ENCODE data around the gene ALDH3B1. TPM values are rescaled to one million over a fixed set of nuclear protein-coding genes. Genes with fewer than 3 reads are reported as not detected.

The ALDH3B1 gene
- total RNA-seq, 1 donor from 2014 or later: 1.3 TPM

GRCh38 chr11:68024508-68024907, 14.4 kb downstream of the ALDH3B1 start:
- Mint-ChIP-seq H3K27me3 (ENCODE audit: low read depth, unreplicated experiment) (no peaks in the 10 kb centered on the region), H3K36me3 (ENCODE audit: low read depth, unreplicated experiment) (peaks cover 14% of the 10 kb centered on the region), H3K4me1 (ENCODE audit: low read depth, unreplicated experiment) (peaks cover 22% of the 10 kb centered on the region), H3K4me3 (ENCODE audit: unreplicated experiment) (no peak overlapping the region), H3K9me3 (ENCODE audit: unreplicated experiment) (no peaks in the 10 kb centered on the region), H3K27ac (ENCODE audit: unreplicated experiment) (no peak overlapping the region)
- H3K4me2 ChIP-seq (ENCODE audit: low read length): no peak overlapping the region
- H3K9ac ChIP-seq (ENCODE audit: low read length): no peak overlapping the region
- H4K20me1 ChIP-seq (ENCODE audit: insufficient read depth, low read length): no peaks in the 10 kb centered on the region
- DNase-seq (ENCODE audit: low read depth) (no peak), FAIRE-seq (no peak)
- no peak overlapping the region for H3K4me3 ChIP-seq (ENCODE audit: insufficient read depth, low read depth, low read length)
- peaks cover 5% of the 10 kb centered on the region for H3K79me2 ChIP-seq (ENCODE audit: insufficient read depth, low read length)
- no peak for TF ChIP-seq CTCF (IDR thresholded peaks at IDR 0.05; ENCODE audit: insufficient read depth, low read depth, low read length)
- no peak for TF ChIP-seq EZH2 (IDR thresholded peaks at IDR 0.05; ENCODE audit: insufficient read depth, low read length)
- H3K36me3 ChIP-seq (ENCODE audit: insufficient read depth, low read length): no peaks in the 10 kb centered on the region
- H3K9me3 ChIP-seq (ENCODE audit: insufficient read depth, low read depth, low read length): no peaks in the 10 kb centered on the region
- no peaks in the 10 kb centered on the region for H3K27me3 ChIP-seq (ENCODE audit: insufficient read depth, low read length)
- H3K27ac ChIP-seq (ENCODE audit: low read depth, low read length): no peak overlapping the region
- peaks cover 36% of the 10 kb centered on the region for H3K4me1 ChIP-seq (ENCODE audit: insufficient read depth, low read length)
- H2AFZ ChIP-seq (ENCODE audit: low read depth, low read length): no peak overlapping the region

GRCh38 chr11:68025047-68025446, 14.9 kb downstream of the ALDH3B1 start:
- FAIRE-seq (no peak), DNase-seq (ENCODE audit: low read depth) (no peak)
- H3K36me3 ChIP-seq (ENCODE audit: insufficient read depth, low read length): no peaks in the 10 kb centered on the region
- no peaks in the 10 kb centered on the region for H3K9me3 ChIP-seq (ENCODE audit: insufficient read depth, low read depth, low read length)
- H4K20me1 ChIP-seq (ENCODE audit: insufficient read depth, low read length): no peaks in the 10 kb centered on the region
- TF ChIP-seq EZH2 (IDR thresholded peaks at IDR 0.05; ENCODE audit: insufficient read depth, low read length) (no peak), CTCF (IDR thresholded peaks at IDR 0.05; ENCODE audit: insufficient read depth, low read depth, low read length) (no peak)
- H3K79me2 ChIP-seq (ENCODE audit: insufficient read depth, low read length): peaks cover 8% of the 10 kb centered on the region
- no peak overlapping the region for H3K4me2 ChIP-seq (ENCODE audit: low read length)
- Mint-ChIP-seq H3K36me3 (ENCODE audit: low read depth, unreplicated experiment) (peaks cover 14% of the 10 kb centered on the region), H3K9me3 (ENCODE audit: unreplicated experiment) (no peaks in the 10 kb centered on the region), H3K27ac (ENCODE audit: unreplicated experiment) (no peak overlapping the region), H3K27me3 (ENCODE audit: low read depth, unreplicated experiment) (no peaks in the 10 kb centered on the region), H3K4me3 (ENCODE audit: unreplicated experiment) (no peak overlapping the region), H3K4me1 (ENCODE audit: low read depth, unreplicated experiment) (peaks cover 24% of the 10 kb centered on the region)
- peaks cover 41% of the 10 kb centered on the region for H3K4me1 ChIP-seq (ENCODE audit: insufficient read depth, low read length)
- no peaks in the 10 kb centered on the region for H3K27me3 ChIP-seq (ENCODE audit: insufficient read depth, low read length)
- no peak overlapping the region for H3K9ac ChIP-seq (ENCODE audit: low read length)
- no peak overlapping the region for H3K27ac ChIP-seq (ENCODE audit: low read depth, low read length)
- H3K4me3 ChIP-seq (ENCODE audit: insufficient read depth, low read depth, low read length): no peak overlapping the region
- no peak overlapping the region for H2AFZ ChIP-seq (ENCODE audit: low read depth, low read length)

- H3K4me3 ChIP-seq (ENCODE audit: insufficient read depth, low read depth, low read length): no peak overlapping the region
- no peak for TF ChIP-seq EZH2 (IDR thresholded peaks at IDR 0.05; ENCODE audit: insufficient read depth, low read length)
- TF ChIP-seq CTCF (IDR thresholded peaks at IDR 0.05; ENCODE audit: insufficient read depth, low read depth, low read length): no peak
- no peak for FAIRE-seq
- Mint-ChIP-seq H3K4me1 (ENCODE audit: low read depth, unreplicated experiment) (peaks cover 29% of the 10 kb centered on the region), H3K27me3 (ENCODE audit: low read depth, unreplicated experiment) (no peaks in the 10 kb centered on the region), H3K27ac (ENCODE audit: unreplicated experiment) (no peak overlapping the region), H3K4me3 (ENCODE audit: unreplicated experiment) (peak overlapping the region; percentile 9), H3K36me3 (ENCODE audit: low read depth, unreplicated experiment) (peaks cover 14% of the 10 kb centered on the region), H3K9me3 (ENCODE audit: unreplicated experiment) (no peaks in the 10 kb centered on the region)
- no peaks in the 10 kb centered on the region for H3K9me3 ChIP-seq (ENCODE audit: insufficient read depth, low read depth, low read length)
- no peak for DNase-seq (ENCODE audit: low read depth)
- H3K79me2 ChIP-seq (ENCODE audit: insufficient read depth, low read length): peaks cover 19% of the 10 kb centered on the region
- H3K36me3 ChIP-seq (ENCODE audit: insufficient read depth, low read length): no peaks in the 10 kb centered on the region
- H2AFZ ChIP-seq (ENCODE audit: low read depth, low read length): no peak overlapping the region
- H3K27ac ChIP-seq (ENCODE audit: low read depth, low read length): peak overlapping the region; percentile 93
- H4K20me1 ChIP-seq (ENCODE audit: insufficient read depth, low read length): no peaks in the 10 kb centered on the region
- H3K4me1 ChIP-seq (ENCODE audit: insufficient read depth, low read length): peaks cover 49% of the 10 kb centered on the region
- H3K27me3 ChIP-seq (ENCODE audit: insufficient read depth, low read length): no peaks in the 10 kb centered on the region
- H3K4me2 ChIP-seq (ENCODE audit: low read length): peak overlapping the region; percentile 10
- H3K9ac ChIP-seq (ENCODE audit: low read length): peak overlapping the region; percentile 78
Observed at GRCh38 chr11:68026391-68027105, 16.4 kb downstream of the ALDH3B1 start.
